Loucy (cell line): ENCODE measurements around the gene CHST11.

Experiments used
- H2AFZ ChIP-seq: fragments of 200-600 bp; sonication (generic); 2 replicates; pipeline ENCODE4 v1.6.0; 2016; ENCODE audit warnings: antibody characterized with exemption, mild to moderate bottlenecking, low read length, moderate library complexity
- H3F3A ChIP-seq: fragments of 200-600 bp; 2 replicates; pipeline ENCODE4 v1.6.0; 2016; ENCODE audit warnings: antibody characterized with exemption, low read depth, mild to moderate bottlenecking
- H3K27me3 ChIP-seq: fragments of 200-600 bp; sonication (generic); 2 replicates; pipeline ENCODE4 v1.6.1; 2014; ENCODE audit warnings: low read length, mild to moderate bottlenecking; ENCODE audit not compliant: insufficient read depth, poor library complexity, severe bottlenecking
- H3K36me3 ChIP-seq: fragments of 200-600 bp; sonication (generic); 2 replicates; pipeline ENCODE4 v1.6.1; 2016; ENCODE audit warnings: low read length; ENCODE audit not compliant: insufficient read depth
- H3K4me1 ChIP-seq: fragments of 200-600 bp; sonication (generic); 2 replicates; pipeline ENCODE4 v1.5.1; 2014; ENCODE audit warnings: low read length, mild to moderate bottlenecking; ENCODE audit not compliant: insufficient read depth, poor library complexity, severe bottlenecking
- H3K4me2 ChIP-seq: fragments of 200-600 bp; sonication (generic); 2 replicates; pipeline ENCODE4 v1.6.0; 2014; ENCODE audit warnings: antibody characterized with exemption, low read length, low read depth, mild to moderate bottlenecking; ENCODE audit not compliant: poor library complexity, severe bottlenecking
- H3K4me3 ChIP-seq: fragments of 200-600 bp; sonication (generic); 2 replicates; pipeline ENCODE4 v1.5.1; 2014; ENCODE audit warnings: low read length, mild to moderate bottlenecking, mixed read lengths; ENCODE audit not compliant: poor library complexity, severe bottlenecking
- H3K79me2 ChIP-seq: fragments of 200-600 bp; sonication (generic); 2 replicates; pipeline ENCODE4 v1.6.1; 2014; ENCODE audit warnings: low read length; ENCODE audit not compliant: insufficient read depth
- H3K9ac ChIP-seq: fragments of 200-600 bp; sonication (generic); 2 replicates; pipeline ENCODE4 v1.6.0; 2014; ENCODE audit warnings: mild to moderate bottlenecking, low read depth, low read length, moderate library complexity; ENCODE audit not compliant: poor library complexity, severe bottlenecking
- H3K9me2 ChIP-seq: fragments of 200-600 bp; sonication (generic); replicated peaks from 2 replicates; pipeline ENCODE4 v1.6.1; 2016; ENCODE audit warnings: low read depth, low read length, mixed read lengths
- H3K9me3 ChIP-seq: fragments of 200-600 bp; sonication (generic); 2 replicates; pipeline ENCODE4 v1.6.1; 2014; ENCODE audit warnings: mild to moderate bottlenecking, antibody characterized with exemption, low read length, low read depth; ENCODE audit not compliant: insufficient read depth
- H4K20me1 ChIP-seq: fragments of 200-600 bp; sonication (generic); 2 replicates; pipeline ENCODE4 v1.6.0; 2014; ENCODE audit warnings: antibody characterized with exemption, low read length, mild to moderate bottlenecking; ENCODE audit not compliant: insufficient read depth, poor library complexity, severe bottlenecking
- EZH2phosphoT487 ChIP-seq: fragments of 200-600 bp; IDR thresholded peaks from 2 replicates; pipeline ENCODE4 v1.6.1; 2018; ENCODE audit warnings: antibody characterized with exemption, mild to moderate bottlenecking, moderate library complexity, borderline replicate concordance
- TF ChIP-seq, protein P1 (sequence below): fragments of 200-600 bp; sonication (generic); conservative IDR thresholded peaks from 2 replicates; pipeline ENCODE4 v1.5.1; 2014; ENCODE audit warnings: mild to moderate bottlenecking, antibody characterized with exemption, low read length

The CHST11 gene

DNA sequence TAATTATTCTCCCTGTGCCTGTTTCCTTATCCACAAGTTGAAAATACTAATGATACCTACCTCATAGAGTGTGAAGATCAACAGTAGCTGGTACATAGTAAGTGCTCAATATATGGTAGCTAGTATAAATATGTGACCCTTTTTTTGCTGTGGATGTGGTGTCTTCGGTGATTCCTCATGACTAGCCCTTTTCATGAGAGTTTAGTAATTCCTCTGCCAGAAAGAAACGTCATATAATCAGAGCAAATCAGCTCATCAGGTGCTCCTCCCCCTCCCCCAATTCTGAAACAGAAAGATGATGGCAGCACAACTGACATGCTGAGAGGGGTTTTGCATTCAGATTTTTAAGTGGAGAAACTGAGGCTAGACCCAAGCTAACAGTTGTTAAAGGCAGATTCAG, 290.6 kb downstream of the CHST11 start:
- Histone ChIP-seq H3K27me3 (no peaks in the 10 kb centered on the region), H3K9ac (no peak overlapping the region), H3K79me2 (peaks cover 94% of the 10 kb centered on the region), H3K36me3 (peaks cover 14% of the 10 kb centered on the region; the same call in 1 of the 2 replicates), H3K4me1 (peaks cover 20% of the 10 kb centered on the region), H3K4me2 (no peak overlapping the region), H3K9me2 (no peaks in the 10 kb centered on the region), H4K20me1 (peaks cover 88% of the 10 kb centered on the region), H3K4me3 (no peak overlapping the region), H3F3A (no peaks in the 10 kb centered on the region), H2AFZ (no peak overlapping the region), H3K9me3 (no peaks in the 10 kb centered on the region)
- TF ChIP-seq, protein P1, sequence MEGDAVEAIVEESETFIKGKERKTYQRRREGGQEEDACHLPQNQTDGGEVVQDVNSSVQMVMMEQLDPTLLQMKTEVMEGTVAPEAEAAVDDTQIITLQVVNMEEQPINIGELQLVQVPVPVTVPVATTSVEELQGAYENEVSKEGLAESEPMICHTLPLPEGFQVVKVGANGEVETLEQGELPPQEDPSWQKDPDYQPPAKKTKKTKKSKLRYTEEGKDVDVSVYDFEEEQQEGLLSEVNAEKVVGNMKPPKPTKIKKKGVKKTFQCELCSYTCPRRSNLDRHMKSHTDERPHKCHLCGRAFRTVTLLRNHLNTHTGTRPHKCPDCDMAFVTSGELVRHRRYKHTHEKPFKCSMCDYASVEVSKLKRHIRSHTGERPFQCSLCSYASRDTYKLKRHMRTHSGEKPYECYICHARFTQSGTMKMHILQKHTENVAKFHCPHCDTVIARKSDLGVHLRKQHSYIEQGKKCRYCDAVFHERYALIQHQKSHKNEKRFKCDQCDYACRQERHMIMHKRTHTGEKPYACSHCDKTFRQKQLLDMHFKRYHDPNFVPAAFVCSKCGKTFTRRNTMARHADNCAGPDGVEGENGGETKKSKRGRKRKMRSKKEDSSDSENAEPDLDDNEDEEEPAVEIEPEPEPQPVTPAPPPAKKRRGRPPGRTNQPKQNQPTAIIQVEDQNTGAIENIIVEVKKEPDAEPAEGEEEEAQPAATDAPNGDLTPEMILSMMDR: no peak
- no peak for TF ChIP-seq EZH2phosphoT487

DNA sequence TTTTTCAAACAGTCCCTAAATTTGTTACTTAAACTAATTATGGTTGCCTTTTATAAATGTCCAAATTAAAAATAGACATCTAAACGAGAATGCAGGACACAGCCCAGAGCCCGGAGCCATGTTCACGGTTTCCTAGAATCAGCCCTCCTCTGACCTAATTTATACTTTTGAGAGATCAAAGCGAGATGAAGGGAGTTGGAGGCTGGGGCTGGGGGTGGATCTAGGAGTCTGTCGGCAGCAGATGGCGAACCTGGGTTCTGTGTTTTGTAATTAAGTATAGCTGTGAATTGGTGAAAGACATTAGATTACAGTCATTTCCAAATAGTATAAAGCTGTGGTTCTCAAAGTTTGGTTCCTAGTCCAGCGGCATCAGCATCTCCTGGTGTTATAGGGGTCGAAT, 291.2 kb downstream of the CHST11 start:
- TF ChIP-seq EZH2phosphoT487: no peak
- TF ChIP-seq, protein P1: no peak
- no peak overlapping the region for H3K9ac ChIP-seq
- peaks cover 20% of the 10 kb centered on the region for H3K4me1 ChIP-seq
- no peaks in the 10 kb centered on the region for H3K27me3 ChIP-seq
- no peak overlapping the region for H3K4me3 ChIP-seq
- peaks cover 12% of the 10 kb centered on the region; the same call in 1 of the 2 replicates for H3K36me3 ChIP-seq
- H3K9me3 ChIP-seq: no peaks in the 10 kb centered on the region
- H3F3A ChIP-seq: no peaks in the 10 kb centered on the region
- H2AFZ ChIP-seq: no peak overlapping the region
- H3K79me2 ChIP-seq: peaks cover 93% of the 10 kb centered on the region
- H3K9me2 ChIP-seq: no peaks in the 10 kb centered on the region
- no peak overlapping the region for H3K4me2 ChIP-seq
- H4K20me1 ChIP-seq: peaks cover 82% of the 10 kb centered on the region

DNA sequence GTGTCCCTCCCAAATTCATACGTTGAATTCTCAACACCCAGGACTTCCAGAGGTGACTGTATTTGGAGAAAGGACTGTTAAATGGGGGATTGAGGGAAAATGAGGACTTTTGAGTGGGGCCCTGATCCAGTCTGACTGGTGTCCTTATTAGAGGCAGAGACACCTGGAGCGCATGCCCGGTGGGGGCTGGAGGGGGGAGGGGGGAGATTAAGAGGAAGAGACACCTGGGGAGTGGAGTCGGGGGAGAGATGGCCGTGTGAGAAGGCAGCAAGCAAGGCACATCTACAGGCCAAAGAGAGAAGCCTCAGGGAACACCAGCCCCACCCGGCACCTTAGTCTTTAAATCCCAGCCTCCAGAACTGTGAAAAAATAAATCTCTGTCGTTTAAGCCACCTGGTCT, 291.6 kb downstream of the CHST11 start:
- H3K36me3 ChIP-seq: peaks cover 12% of the 10 kb centered on the region; the same call in 1 of the 2 replicates
- peaks cover 82% of the 10 kb centered on the region for H4K20me1 ChIP-seq
- no peaks in the 10 kb centered on the region for H3K9me2 ChIP-seq
- H2AFZ ChIP-seq: no peak overlapping the region
- TF ChIP-seq, protein P1: no peak
- no peak for TF ChIP-seq EZH2phosphoT487
- H3K4me3 ChIP-seq: no peak overlapping the region
- H3K9ac ChIP-seq: no peak overlapping the region
- H3K4me2 ChIP-seq: no peak overlapping the region
- H3K9me3 ChIP-seq: no peaks in the 10 kb centered on the region
- H3K4me1 ChIP-seq: peaks cover 20% of the 10 kb centered on the region
- no peaks in the 10 kb centered on the region for H3F3A ChIP-seq
- H3K79me2 ChIP-seq: peaks cover 93% of the 10 kb centered on the region
- no peaks in the 10 kb centered on the region for H3K27me3 ChIP-seq
